Measurements from ENCODE around the gene SLC35B2. TPM values are rescaled to one million over a fixed set of nuclear protein-coding genes. Genes with fewer than 3 reads are reported as not detected.

Gene SLC35B2
- total RNA-seq, 1 donor from 2014 or later = 30.7 TPM

DNA sequence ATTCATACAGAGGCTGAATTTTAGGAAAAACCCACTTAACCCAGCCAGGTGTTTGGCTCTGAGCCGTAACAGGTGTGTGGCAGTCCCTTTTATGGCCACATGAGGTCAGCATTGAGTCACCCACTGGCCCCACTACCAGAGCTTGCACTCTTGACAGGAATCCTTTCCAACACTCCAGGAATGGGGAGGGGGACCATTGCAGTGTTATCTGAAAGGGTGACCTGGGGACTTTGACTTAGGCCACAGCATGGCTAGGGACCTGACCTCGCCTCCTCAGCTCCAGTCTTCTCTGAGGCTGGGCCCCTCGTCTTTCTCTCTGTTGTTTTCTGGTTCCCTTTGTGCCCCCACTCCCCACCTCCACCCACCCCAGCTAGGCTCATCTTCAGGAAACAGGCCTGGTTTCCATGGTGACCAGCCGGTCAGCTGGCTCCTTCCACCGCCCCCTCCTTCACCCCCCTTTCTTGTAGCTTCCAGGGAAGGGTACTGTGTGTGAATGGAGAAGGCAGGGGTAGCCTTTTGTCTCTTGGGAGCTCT is 10.8 kb upstream of the SLC35B2 start:
- intact Hi-C loops (cut with micrococcal nuclease) = loop anchor here (1.0 to 5.0 kb wide), 6 partner anchors 36 to 1021 kb away; partner anchors contain the start of genes AARS2 and CDC5L

DNA sequence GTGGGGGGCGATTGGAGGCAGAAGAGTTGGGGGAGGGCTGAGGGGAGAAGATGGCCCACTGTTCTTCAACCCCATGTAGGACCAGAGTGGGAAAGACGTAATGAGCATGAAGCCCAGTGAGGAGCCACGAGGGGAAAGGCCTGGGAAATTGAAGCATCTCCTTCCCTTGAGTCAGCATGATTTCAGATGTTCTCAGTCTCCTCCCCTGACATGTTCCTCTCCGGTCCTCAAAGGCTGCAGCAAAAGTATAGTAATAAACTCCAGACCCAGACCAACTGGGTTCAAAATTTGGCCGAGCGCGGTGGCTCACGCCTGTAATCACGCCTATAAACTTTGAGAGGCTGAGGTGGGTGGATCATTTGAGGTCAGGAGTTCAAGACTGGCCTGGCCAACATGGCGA is 9.9 kb upstream of the SLC35B2 start:
- intact Hi-C loops (cut with micrococcal nuclease) = loop anchor here (5.0 kb wide), 2 partner anchors 120 to 1020 kb away; partner anchors contain the start of gene CDC5L

DNA sequence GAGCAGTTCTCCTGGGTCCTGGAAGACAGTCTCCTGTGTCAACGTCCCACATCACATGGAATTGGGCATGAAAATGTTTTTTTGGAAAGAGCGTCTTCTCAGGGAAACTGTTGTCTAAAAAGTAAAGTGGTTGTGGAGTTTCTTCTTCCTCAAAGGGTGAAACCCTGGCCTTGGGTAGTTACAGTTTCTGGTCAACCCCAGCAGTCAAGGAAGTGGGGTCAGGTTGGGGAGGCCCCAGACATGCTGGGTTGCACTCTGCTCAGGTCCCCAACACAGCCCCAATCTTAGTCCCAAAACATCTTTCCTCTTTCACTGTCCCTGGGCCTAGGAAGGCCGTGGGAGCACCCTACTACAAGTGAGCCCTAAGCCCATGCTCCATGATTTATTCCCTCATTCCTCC is 9.0 kb upstream of the SLC35B2 start:
- intact Hi-C loops (cut with micrococcal nuclease) = loop anchor here (5.0 kb wide), 2 partner anchors 121 to 1019 kb away; partner anchors contain the start of gene CDC5L

DNA sequence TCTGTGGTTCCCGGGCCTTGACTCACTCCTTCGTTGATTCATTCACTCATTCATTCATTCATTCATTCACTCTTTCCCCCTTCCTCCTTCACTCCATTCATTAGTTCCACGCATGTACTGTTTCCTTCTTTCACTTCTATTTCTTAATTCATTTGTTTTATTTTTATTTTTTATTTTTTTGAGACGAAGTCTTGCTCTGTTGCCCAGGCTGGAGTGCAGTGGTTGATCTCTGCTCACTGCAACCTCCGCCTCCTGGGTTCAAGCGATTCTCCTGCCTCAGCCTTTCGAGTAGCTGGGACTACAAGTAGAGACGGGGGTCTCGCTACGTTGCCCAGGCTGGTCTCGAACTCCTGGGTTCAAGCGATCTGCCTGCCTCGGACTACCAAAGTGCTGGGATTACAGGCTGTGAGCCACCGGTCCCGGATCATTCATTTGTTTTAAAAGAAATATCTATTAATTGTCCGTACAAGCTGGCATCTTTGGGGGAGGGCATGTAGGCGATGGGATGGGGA is 8.4 kb upstream of the SLC35B2 start:
- intact Hi-C loops (cut with micrococcal nuclease) = loop anchor here (1.0 to 5.0 kb wide), 4 partner anchors 8 to 1018 kb away; partner anchors contain the start of genes CDC5L and SLC35B2

DNA sequence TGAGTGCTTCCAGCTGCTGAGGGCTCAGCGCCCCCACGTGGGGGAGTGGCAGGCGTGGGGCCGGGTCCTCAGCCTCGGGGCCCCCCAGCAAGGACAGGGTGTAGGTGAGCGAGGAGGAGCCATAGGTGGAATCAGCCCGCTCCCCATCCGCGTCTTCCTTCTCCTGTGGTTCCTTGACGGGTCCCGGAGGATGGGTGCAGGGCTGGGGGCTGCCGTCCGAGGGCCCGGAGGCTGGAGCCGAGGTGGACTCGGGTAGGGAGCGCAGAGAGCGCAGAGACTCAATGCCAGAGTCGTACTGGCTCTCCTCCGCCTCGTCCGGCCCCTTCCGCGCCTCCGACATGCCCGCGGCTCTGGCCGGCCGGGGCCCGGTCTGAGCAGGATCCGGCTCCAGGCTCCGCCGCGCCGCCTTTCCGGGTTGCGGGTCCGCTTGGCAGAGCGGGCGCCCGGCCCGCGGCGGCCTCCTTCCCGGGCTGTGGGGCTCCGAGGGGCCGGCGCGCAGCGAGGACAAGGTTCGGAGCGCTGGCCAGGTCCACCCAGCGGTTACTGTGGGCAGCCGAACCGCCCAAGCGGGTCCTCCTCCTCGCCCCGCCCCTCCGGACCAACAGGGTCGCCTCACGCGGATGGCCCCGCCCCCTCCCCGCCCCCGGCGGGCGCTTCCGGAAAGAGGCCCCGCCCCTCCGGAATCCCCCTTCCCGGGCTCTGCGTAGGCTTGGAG is 7.8 kb upstream of the SLC35B2 start, which contains the start of gene NFKBIE:
Gene NFKBIE (minus strand): TSS at position 545 of the 715 bp plus-strand sequence. CDS start 205 bp downstream, at position 340.
- intact Hi-C loops (cut with micrococcal nuclease) = loop anchor here (1.0 to 5.0 kb wide), 4 partner anchors 8 to 1018 kb away; partner anchors contain the start of genes CDC5L and SLC35B2

DNA sequence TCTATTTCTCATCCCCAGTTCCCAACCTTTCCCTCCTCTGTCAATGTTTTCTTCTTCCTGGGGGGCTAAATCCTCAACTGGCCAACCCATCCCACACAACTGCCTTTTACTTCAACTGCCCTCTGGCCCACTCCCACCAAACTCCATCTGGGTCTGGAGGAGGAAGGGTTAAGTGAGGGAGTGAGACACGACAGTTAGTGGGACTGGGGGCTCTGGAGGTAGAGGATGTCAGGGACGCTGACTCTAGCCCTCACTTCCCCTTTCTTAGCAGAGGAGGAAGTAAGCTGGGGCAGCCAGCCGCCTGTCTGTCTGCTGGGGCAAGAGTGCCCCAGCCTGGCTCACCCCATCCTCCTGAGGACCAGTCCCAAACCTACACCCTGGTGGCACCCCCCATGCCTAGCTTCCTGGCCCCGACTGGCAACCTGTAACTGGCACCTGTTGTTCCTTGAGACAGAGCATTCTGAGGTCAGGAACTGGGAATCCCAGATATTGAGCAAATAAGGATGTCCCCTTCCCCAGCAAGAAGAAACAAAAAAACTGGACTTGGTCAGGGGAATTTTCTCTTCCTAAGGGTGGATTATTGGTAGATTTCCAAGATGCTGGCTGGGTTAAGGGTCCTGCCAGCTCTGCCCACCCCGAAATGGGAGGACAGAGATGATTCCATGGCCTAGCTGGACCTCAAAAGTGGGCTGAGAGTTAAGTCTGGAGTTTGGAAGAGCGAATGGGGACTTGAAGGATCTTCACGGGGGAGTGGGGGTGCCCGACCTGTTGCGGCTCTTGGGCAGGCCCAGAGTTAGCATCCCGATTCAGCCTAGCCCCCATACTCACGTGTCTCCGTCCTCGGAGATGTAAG is 7.1 kb upstream of the SLC35B2 start:
- intact Hi-C loops (cut with micrococcal nuclease) = loop anchor here (1.0 to 5.0 kb wide), 5 partner anchors 7 to 1017 kb away; partner anchors contain the start of genes CDC5L, HSP90AB1 and SLC35B2

DNA sequence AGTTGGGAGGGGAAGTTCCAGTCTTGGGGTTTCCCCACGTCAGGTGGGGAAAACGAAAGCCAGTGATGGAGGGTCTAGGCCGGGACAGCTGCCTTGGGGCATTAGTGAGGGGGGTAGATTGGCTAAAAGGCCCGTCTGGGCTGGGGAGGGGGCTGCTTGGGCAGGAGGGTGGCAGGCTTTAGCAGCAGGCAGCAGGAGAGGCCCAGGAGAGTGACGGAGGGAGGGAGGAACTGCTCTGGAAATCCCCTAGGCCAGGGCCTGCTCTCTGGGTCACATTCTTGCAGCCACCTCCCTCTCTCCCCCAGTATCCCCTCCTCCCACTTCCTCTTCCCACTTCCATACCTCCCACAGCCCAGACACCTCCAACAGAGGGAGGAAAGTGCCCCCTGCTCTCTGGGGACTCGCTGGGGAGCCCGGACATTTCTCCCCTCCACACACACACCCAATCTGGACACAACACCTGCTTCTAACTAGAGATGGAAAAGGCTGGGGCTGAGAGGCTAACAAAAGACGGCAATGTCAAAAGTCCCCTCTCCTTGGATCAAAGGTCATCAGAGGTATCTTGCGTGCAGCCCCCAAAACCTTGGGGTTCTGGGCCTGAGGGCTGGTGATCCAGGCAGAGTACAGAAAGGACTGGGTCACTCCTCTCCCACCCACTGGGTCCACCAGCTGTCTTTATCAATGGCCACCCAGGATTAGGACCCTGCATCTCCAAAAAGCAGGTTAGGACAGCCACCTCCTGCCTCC is 6.2 kb upstream of the SLC35B2 start:
- intact Hi-C loops (cut with micrococcal nuclease) = loop anchor here (1.0 to 2.0 kb wide), 2 partner anchors 16 to 43 kb away; partner anchors contain the start of gene HSP90AB1

DNA sequence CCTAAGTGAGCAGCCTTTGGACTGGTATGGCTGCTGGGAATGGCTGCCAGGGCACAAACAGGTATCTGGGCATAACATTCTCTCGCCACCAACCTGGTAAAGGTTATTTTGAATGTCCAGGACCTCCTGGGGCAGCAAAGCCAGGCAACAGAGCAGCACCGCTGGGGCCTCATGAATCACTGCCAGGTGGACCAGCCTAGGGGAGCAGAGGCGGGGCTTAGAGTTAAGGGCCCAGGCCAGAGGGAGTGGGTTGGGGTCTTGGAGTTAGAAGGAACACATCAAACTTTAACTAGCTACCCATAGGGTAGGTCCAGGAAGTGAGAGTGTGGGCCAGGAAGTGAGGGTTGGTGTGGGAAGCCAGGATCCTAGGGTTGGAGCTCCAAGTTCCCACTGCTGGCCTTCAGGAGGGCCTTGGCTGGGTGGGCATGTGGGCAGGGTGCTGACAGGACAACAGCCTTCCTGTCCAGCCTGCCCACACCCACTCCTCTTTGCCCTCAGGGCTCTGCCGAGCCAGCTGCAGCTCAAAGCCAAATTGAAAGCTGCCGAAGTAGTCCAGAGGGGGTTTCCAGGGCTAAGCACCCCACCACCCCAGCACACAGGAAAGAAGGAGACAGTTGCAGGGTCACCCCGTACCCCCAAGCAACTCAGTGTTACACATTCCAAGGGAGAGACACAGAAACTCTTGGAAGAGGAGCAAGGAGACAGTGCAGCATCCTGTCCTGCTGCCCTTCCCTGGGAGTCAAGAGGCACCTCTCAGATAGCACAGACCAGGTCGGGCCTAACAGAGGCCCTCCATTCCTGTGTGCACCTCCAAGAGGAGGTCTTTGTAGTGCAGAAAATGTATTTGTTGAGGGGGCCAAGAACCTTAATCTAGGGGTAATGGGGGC is 5.4 kb upstream of the SLC35B2 start:
- intact Hi-C loops (cut with micrococcal nuclease) = no loop called here

DNA sequence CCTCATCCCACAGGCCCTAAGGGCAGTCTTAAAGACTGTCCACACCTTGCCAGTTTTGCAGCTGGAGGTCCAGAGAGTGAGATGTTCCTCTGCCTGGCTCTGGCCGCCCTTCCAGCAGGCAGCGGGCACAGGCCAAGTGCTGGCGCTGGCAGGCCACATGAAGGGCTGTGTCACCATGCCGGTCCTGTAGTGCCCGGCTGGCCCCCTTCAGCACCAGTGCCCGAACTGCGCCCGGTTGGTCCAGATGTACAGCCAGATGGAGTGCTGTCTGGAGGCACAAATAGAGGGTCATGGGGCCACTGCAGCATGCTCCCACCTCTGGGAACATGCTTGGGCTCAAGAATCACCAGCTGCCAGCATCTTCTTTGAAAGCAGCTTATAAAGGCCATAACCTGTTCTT is 4.3 kb upstream of the SLC35B2 start:
- intact Hi-C loops (cut with micrococcal nuclease) = no loop called here

DNA sequence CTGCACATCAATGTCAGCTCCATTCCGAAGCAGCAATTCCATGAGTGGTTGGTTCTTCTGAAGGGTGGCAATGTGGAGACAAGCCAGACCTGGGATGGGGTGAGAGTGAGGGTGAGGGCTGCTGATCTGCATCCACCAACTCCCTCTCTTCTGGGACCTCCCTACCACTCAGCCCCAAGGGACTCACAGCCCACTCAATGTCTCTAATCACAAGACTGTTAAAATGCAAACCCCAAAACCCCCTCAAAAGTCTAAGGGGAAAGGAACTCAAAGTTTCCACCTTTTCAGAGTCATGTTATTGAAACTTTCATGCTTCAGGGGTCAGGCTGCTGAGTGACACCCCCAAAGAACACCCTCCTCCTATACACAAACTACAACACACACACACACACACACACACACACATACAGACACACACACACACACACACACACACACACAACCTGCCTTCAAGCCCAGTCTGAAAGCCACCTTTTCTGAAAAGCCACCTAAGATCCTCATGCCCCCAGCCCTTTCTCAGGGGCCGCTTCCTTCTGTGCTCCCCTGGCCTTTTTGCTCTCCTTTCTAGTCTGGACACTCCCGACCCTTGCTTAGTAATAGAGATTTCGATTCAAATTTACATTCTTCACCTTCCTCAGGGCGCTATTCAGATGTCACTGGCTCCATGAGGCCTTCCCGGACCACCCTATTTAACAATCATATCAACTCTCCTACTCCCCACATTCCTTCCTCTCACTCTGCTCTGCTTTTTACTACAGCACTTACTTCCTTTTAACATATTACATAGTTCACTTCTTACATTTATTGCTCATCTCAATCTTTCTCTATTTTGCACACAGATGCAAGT is 3.3 kb upstream of the SLC35B2 start:
- intact Hi-C loops (cut with micrococcal nuclease) = no loop called here

DNA sequence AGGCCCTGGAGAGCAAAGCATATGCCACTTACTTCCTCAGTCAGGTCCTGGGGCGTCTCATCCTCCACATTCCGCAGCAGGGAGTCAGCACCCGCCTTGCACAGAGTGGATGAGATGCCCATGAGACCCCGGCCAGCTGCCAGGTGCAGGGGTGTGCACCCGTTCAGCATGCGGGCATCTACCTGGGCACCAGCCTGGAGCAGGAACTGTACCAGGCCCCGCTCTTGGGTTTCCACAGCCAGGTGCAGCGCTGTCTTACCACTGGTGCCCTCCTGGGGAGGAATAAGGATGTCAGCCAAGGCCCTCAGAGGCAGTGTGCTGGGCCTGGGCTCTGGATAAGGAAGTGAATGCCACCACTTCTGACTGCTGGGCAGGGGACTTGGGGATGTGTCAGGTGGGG is 2.7 kb upstream of the SLC35B2 start:
- intact Hi-C loops (cut with micrococcal nuclease) = no loop called here

DNA sequence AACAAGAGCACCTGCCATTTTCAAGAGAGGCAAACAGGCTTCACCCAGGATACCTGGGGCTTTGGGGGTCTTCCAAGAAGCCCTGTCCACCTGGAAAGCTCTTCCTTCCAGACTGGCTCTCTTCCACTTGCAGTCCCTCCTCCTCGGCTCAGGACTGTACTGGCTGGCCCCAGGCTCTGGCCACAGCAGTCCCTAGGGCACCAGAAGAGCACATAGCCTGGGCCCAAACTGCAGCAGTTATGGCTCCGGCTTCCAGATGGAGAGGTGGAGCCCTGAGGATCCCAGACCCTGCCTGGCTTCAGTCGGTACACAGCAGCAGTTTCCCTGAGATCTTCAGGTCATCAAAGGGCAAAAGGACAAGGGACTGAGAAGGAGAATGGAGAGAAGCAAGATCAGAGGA is 1.6 kb upstream of the SLC35B2 start:
- intact Hi-C loops (cut with micrococcal nuclease) = no loop called here

DNA sequence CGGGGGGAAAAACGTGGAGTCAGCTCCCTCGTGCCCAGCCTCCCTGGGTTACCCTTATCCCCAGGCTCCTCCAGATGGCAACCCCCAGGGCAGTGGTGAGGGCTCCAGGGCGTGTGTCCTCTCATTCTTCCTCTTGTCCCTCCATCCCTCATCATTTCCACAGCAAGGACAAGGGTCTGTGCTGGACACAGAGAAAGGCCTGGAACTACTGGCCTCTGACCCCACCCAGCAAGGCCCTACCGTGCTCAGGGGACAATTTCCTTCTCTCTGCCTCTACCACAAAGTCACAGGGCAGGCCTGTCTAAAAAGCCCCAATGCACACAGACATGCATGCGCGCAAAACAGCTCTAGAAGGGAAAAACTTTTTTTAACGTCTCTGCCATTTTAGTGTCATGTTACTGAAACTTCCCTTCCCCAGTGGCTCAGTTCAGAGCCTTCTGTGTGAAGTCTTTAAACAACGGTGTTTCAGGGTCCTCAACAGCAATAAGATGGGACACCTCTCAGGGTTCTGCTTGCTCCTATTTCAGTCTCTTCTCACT is 1.1 kb upstream of the SLC35B2 start:
- intact Hi-C loops (cut with micrococcal nuclease) = no loop called here

DNA sequence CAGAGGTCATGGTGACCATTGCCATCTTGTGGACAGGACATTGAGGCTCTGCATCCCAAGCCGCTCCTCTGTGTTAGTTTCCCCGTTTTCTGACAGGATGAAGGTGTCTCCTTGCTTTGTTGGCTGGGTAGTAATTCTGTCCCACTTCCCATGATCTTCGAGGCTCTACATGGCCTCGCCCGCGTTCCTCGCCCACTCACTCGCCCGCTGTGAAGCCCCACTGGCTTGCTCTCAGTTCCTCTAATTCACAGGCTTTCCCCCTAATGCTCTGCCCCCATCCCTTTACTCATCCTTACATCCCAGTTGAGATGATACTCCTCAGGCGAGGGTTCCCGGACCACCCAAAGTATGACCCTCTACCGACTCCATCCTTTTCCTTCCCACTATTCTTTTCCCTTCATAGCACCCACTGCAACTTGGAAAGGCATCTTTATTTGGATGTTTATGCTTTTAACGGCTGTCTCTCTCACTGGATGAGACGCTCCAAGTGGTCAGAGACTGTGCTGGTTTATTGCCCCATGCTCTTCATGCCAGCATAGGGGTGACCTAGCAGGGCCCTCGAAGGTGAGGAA is 511 bp upstream of the SLC35B2 start:
- intact Hi-C loops (cut with micrococcal nuclease) = loop anchor here (1.0 kb wide), 3 partner anchors 7 to 86 kb away; partner anchors contain the start of genes HSP90AB1 and NFKBIE

DNA sequence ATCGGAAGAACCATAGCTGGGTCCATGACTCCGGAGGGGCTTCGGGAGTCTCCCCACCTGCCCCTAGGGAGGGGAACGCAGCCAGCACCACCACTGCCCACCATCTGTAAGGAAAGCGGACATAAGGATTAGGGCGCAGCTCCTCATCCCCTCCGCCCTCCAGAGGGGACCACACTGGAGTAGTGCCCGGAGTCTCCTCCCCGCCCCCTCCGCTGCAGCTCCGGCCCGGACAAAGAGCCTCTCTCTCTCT is 628 bp downstream of the SLC35B2 start:
- intact Hi-C loops (cut with micrococcal nuclease) = loop anchor here (1.0 kb wide), 3 partner anchors 9 to 84 kb away; partner anchors contain the start of genes HSP90AB1 and NFKBIE

DNA sequence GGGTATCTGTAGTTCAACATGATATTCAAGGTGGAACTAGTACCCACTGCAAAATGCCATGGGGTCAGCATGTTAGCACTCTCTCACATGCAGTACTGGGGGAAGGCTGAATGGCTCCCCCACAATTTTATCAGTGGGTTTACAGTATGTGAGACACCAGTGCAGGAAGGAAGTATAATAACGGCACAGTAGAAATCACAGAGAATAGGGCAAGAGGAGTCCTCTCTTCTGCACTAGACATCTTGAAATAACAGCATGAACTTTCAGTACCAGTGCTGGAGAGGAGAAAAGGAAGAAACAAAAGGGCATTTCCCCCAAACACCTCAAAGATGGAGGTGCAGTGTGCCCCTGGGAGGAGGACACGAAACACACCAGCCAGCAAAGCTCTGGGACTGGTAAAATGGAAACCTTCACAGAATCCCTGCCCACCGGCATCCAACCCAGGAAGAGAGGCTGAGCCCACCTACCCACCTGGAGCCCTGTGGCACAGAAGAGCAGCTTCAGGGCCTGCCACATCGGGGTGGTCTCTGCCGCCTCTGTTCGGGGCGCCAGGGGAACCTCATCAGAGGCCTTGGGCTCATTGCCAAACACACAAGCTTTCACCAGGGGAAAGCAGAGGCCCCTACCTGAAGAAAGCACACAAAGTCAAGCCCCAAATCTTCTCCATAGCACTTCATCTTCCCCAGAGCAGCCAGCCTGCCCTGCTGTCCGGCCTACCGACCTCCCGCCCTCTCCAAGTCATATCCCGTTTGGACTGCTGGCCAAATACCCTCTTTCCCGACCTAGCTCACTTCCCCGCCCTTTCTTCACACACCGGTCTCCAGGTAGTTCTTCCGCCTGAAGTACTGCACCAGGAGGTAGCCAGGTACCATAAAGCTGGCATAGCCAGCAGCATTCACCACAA is 1.2 kb downstream of the SLC35B2 start:
- intact Hi-C loops (cut with micrococcal nuclease) = no loop called here
